Hepatocyte (in vitro differentiated cells): ENCODE data around the gene SERTAD1.

Source experiments
- EZH2 ChIP-seq: fragments of 200-600 bp; sonication (generic); IDR thresholded peaks from 2 replicates; pipeline ENCODE4 v1.6.1; 2016; ENCODE audit warnings: antibody characterized with exemption, mild to moderate bottlenecking, borderline replicate concordance
- EZH2phosphoT487 ChIP-seq: fragments of 200-600 bp; sonication (generic); IDR thresholded peaks from one replicate; pipeline ENCODE4 v1.6.1; 2018; ENCODE audit warnings: antibody characterized with exemption, mild to moderate bottlenecking, low read depth, moderate library complexity; ENCODE audit not compliant: unreplicated experiment, severe bottlenecking
- TF ChIP-seq, protein P1 (sequence below): fragments of 200-600 bp; sonication (generic); IDR thresholded peaks from 2 replicates; pipeline ENCODE4 v1.5.1; 2016; ENCODE audit warnings: antibody characterized with exemption, mild to moderate bottlenecking; ENCODE audit not compliant: poor library complexity

DNA sequence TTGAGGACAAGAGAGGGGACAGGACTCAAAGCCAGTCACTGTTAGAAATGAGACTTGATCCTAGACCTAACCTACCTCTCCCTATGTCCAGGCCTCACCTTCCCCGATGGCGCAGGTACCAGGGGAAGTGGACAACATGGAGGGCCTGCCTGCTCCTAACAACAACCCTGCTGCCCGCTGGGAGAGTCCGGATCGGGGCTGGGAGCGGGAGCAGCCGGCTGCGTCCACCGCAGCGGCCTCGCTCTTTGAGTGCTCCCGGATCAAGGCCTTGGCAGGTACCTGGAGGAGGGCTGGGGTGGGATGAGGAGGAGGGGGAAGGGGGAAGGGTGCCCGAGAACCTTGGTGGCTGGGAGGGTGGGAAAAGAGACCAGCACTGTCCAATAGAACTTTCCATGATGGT lies 46.7 kb upstream of the SERTAD1 start:
- TF ChIP-seq EZH2 (no peak), EZH2phosphoT487 (no peak)
- TF ChIP-seq, protein P1, sequence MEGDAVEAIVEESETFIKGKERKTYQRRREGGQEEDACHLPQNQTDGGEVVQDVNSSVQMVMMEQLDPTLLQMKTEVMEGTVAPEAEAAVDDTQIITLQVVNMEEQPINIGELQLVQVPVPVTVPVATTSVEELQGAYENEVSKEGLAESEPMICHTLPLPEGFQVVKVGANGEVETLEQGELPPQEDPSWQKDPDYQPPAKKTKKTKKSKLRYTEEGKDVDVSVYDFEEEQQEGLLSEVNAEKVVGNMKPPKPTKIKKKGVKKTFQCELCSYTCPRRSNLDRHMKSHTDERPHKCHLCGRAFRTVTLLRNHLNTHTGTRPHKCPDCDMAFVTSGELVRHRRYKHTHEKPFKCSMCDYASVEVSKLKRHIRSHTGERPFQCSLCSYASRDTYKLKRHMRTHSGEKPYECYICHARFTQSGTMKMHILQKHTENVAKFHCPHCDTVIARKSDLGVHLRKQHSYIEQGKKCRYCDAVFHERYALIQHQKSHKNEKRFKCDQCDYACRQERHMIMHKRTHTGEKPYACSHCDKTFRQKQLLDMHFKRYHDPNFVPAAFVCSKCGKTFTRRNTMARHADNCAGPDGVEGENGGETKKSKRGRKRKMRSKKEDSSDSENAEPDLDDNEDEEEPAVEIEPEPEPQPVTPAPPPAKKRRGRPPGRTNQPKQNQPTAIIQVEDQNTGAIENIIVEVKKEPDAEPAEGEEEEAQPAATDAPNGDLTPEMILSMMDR = no peak
